ENCODE results near the gene MIF.
A peak's percentile ranks its signal among the peaks of the same experiment; 100 is the strongest.
"Not testable (repeated sequence)": the region's sequence is repeated elsewhere in the genome, so short reads cannot be mapped to it uniquely, and the experiment has no call there.

The MIF gene

GRCh38 chr22:23893945-23894709, at the start of gene MIF:
Gene MIF, plus strand, starts transcription at chr22:23894383. Its CDS starts 92 bp downstream, at chr22:23894475.
- DNase-seq, result peak; percentile 76

- no peak for DNase-seq
Measured at GRCh38 chr22:23844739-23845202, 49.4 kb upstream of the MIF start.

- DNase-seq, result no peak
Measured at GRCh38 chr22:23845265-23846080, 48.7 kb upstream of the MIF start.

- DNase-seq, result no peak
Measured at GRCh38 chr22:23846081-23846469, 48.1 kb upstream of the MIF start.

- DNase-seq, result no peak
Measured at GRCh38 chr22:23847310-23847920, 46.8 kb upstream of the MIF start.

- DNase-seq, result no peak
Measured at GRCh38 chr22:23847991-23848864, 46.0 kb upstream of the MIF start.

- DNase-seq, result peak; percentile 13
Measured at GRCh38 chr22:23849009-23850006, 44.9 kb upstream of the MIF start.

GRCh38 chr22:23850136-23850611, 44.0 kb upstream of the MIF start:
- DNase-seq, result no peak

- DNase-seq, result no peak
Measured at GRCh38 chr22:23856721-23857605, 37.2 kb upstream of the MIF start.

- DNase-seq, result peak; percentile 89
Measured at GRCh38 chr22:23857606-23858483, 36.3 kb upstream of the MIF start, which contains the start of gene SLC2A11. Gene SLC2A11, plus strand, starts transcription at chr22:23857875. Its CDS starts 125 bp downstream, at chr22:23858000.

GRCh38 chr22:23858484-23858815, 35.7 kb upstream of the MIF start:
- DNase-seq, result no peak

GRCh38 chr22:23859201-23859600, 35.0 kb upstream of the MIF start:
- DNase-seq, result no peak

- not testable (repeated sequence) for DNase-seq
Measured at GRCh38 chr22:23860187-23860586, 34.0 kb upstream of the MIF start.

- no peak for DNase-seq
Measured at GRCh38 chr22:23862103-23862502, 32.1 kb upstream of the MIF start.

GRCh38 chr22:23864499-23865154, 29.6 kb upstream of the MIF start:
- not testable (repeated sequence) for DNase-seq

- DNase-seq, result no peak
Measured at GRCh38 chr22:23868580-23868979, 25.6 kb upstream of the MIF start.

- peak; percentile 9 for DNase-seq
Measured at GRCh38 chr22:23874871-23875270, 19.3 kb upstream of the MIF start.

- DNase-seq, result no peak
Measured at GRCh38 chr22:23875801-23876200, 18.4 kb upstream of the MIF start.
